ENCODE data around the gene SELENOF. TPM values are rescaled to one million over a fixed set of nuclear protein-coding genes. Genes with fewer than 3 reads are reported as not detected.

The SELENOF gene
- total and polyA plus RNA-seq, 2 of the 13 experiments (the other 11 are each of a cell fraction or from before 2014, with no cell fraction given), result 133 to 163 TPM

DNA sequence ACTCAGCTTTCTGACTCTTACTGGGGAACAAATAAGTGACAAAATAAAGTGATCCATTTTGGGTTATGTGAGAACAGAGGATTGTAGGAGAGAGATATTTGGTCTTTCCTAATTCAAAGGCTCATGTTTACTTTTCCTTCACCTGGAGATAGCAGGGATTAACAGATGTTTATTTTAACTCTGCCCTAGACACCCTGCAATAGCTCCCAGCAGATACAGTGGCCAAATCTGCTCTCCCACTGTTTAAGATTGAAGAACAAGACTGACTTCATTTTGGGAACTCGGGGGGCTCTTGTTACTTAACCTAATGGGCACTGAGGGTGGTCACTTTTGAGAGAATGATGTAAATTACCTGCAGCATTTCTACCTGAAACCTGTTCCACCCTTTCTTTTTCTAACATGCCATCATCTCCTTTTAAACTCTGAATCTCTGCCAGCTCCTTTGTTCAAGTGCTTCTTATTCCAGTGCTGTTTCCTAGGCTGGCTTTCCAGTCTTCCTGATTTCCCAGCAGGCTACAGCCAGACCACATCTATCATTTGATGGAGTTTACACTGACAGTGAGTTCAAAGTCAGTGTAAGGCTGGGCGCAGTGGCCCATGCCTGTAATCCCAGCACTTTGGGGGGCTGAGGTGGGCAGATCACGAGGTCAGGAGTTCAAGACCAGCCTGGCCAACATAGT, 90.0 kb downstream of the SELENOF start (continued):
- TF ChIP-seq ADNP (CRISPR knock-in tag; IDR thresholded peaks at IDR 0.05) (no peak), ZNF350 (CRISPR knock-in tag; IDR thresholded peaks at IDR 0.05; ENCODE audit: borderline replicate concordance, low read depth) (no peak), FLYWCH1 (CRISPR knock-in tag; IDR thresholded peaks at IDR 0.05) (no peak), NFE2L1 (CRISPR knock-in tag; IDR thresholded peaks at IDR 0.05; ENCODE audit: borderline replicate concordance) (no peak), ELF3 (CRISPR knock-in tag; IDR thresholded peaks at IDR 0.05) (peak; percentile 57; the same call in 1 of the 2 replicates), HNF4A (CRISPR knock-in tag; IDR thresholded peaks at IDR 0.05) (peak; percentile 78), ZNF878 (CRISPR knock-in tag; IDR thresholded peaks at IDR 0.05) (no peak), HNRNPH1 (optimal IDR thresholded peaks at IDR 0.05; ENCODE audit: low read depth, low read length) (no peak), MBD4 (IDR thresholded peaks at IDR 0.05; ENCODE audit: borderline replicate concordance, low read length) (peak; percentile 65; the same call in 1 of the 2 replicates), TBX3 (IDR thresholded peaks at IDR 0.05; ENCODE audit: borderline replicate concordance) (peak; percentile 72; the same call in 1 of the 2 replicates), ZNF331 (CRISPR knock-in tag; IDR thresholded peaks at IDR 0.05) (peak; percentile 46; the same call in 1 of the 2 replicates), ZMYM2 (CRISPR knock-in tag; IDR thresholded peaks at IDR 0.05) (0 out of 2 replicates have a peak, but pooled peaks have one; percentile 51), DPF2 (CRISPR knock-in tag; IDR thresholded peaks at IDR 0.05; ENCODE audit: borderline replicate concordance, low read depth) (peak; percentile 97), DR1 (CRISPR knock-in tag; IDR thresholded peaks at IDR 0.05) (no peak), ZNF674 (CRISPR knock-in tag; IDR thresholded peaks at IDR 0.05; ENCODE audit: low read depth) (no peak), MXI1 (IDR thresholded peaks at IDR 0.05; ENCODE audit: borderline replicate concordance, low read depth, low read length) (no peak), HDAC1 (CRISPR knock-in tag; IDR thresholded peaks at IDR 0.05) (peak; percentile 77), SNAPC2 (CRISPR knock-in tag; IDR thresholded peaks at IDR 0.05) (peak; percentile 34; the same call in 1 of the 2 replicates), PITX1 (CRISPR knock-in tag; IDR thresholded peaks at IDR 0.05) (peak; percentile 100), ZNF431 (CRISPR knock-in tag; IDR thresholded peaks at IDR 0.05; ENCODE audit: borderline replicate concordance, low read depth) (no peak)
- TF ChIP-seq, protein P1, sequence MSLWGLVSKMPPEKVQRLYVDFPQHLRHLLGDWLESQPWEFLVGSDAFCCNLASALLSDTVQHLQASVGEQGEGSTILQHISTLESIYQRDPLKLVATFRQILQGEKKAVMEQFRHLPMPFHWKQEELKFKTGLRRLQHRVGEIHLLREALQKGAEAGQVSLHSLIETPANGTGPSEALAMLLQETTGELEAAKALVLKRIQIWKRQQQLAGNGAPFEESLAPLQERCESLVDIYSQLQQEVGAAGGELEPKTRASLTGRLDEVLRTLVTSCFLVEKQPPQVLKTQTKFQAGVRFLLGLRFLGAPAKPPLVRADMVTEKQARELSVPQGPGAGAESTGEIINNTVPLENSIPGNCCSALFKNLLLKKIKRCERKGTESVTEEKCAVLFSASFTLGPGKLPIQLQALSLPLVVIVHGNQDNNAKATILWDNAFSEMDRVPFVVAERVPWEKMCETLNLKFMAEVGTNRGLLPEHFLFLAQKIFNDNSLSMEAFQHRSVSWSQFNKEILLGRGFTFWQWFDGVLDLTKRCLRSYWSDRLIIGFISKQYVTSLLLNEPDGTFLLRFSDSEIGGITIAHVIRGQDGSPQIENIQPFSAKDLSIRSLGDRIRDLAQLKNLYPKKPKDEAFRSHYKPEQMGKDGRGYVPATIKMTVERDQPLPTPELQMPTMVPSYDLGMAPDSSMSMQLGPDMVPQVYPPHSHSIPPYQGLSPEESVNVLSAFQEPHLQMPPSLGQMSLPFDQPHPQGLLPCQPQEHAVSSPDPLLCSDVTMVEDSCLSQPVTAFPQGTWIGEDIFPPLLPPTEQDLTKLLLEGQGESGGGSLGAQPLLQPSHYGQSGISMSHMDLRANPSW (CRISPR knock-in tag; IDR thresholded peaks at IDR 0.05; ENCODE audit: borderline replicate concordance), result peak; percentile 80; the same call in 1 of the 2 replicates
- TF ChIP-seq, protein P2, sequence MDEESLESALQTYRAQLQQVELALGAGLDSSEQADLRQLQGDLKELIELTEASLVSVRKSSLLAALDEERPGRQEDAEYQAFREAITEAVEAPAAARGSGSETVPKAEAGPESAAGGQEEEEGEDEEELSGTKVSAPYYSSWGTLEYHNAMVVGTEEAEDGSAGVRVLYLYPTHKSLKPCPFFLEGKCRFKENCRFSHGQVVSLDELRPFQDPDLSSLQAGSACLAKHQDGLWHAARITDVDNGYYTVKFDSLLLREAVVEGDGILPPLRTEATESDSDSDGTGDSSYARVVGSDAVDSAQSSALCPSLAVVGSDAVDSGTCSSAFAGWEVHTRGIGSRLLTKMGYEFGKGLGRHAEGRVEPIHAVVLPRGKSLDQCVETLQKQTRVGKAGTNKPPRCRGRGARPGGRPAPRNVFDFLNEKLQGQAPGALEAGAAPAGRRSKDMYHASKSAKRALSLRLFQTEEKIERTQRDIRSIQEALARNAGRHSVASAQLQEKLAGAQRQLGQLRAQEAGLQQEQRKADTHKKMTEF (CRISPR knock-in tag; IDR thresholded peaks at IDR 0.05), result peak; percentile 79
- TF ChIP-seq, protein P3, sequence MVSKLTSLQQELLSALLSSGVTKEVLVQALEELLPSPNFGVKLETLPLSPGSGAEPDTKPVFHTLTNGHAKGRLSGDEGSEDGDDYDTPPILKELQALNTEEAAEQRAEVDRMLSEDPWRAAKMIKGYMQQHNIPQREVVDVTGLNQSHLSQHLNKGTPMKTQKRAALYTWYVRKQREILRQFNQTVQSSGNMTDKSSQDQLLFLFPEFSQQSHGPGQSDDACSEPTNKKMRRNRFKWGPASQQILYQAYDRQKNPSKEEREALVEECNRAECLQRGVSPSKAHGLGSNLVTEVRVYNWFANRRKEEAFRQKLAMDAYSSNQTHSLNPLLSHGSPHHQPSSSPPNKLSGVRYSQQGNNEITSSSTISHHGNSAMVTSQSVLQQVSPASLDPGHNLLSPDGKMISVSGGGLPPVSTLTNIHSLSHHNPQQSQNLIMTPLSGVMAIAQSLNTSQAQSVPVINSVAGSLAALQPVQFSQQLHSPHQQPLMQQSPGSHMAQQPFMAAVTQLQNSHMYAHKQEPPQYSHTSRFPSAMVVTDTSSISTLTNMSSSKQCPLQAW (CRISPR knock-in tag; IDR thresholded peaks at IDR 0.05), result no peak
- TF ChIP-seq, protein P4, sequence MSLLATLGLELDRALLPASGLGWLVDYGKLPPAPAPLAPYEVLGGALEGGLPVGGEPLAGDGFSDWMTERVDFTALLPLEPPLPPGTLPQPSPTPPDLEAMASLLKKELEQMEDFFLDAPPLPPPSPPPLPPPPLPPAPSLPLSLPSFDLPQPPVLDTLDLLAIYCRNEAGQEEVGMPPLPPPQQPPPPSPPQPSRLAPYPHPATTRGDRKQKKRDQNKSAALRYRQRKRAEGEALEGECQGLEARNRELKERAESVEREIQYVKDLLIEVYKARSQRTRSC (CRISPR knock-in tag; IDR thresholded peaks at IDR 0.05; ENCODE audit: low read depth), result no peak
